CD4-positive, CD25-positive, alpha-beta regulatory T cell (primary cell): ENCODE measurements around the gene ZSWIM6. TPM values are rescaled to one million over a fixed set of nuclear protein-coding genes. Genes with fewer than 3 reads are reported as not detected.

Experiments used
- ATAC-seq, 2 donors: fragments of 150-1000 bp; cut with Tn5 transposase; one replicate each; pipeline ENCODE4 v1.10.0; 2021; ENCODE audit warnings: low read depth in 2 of 2, moderate number of reproducible peaks in 2 of 2, moderate library complexity in 1 of 2
- DNase-seq, 3 donors: peaks; one replicate each; pipeline versions ENCODE4 v3.0.0 to v3.0.0-alpha.2; 2012 to 2022; ENCODE audit warnings: mixed read lengths in 1 of 3
- H3K27ac ChIP-seq: one replicate; pipeline ENCODE4 v1.7.0; 2013; ENCODE audit warnings: mild to moderate bottlenecking, low read length; ENCODE audit not compliant: insufficient read depth, poor library complexity, severe bottlenecking
- H3K27me3 ChIP-seq: one replicate; pipeline ENCODE4 v1.7.0; 2013; ENCODE audit warnings: low read length; ENCODE audit not compliant: control insufficient read depth, insufficient read depth
- H3K36me3 ChIP-seq: one replicate; pipeline ENCODE4 v1.7.0; 2013; ENCODE audit warnings: mild to moderate bottlenecking, low read length, moderate library complexity; ENCODE audit not compliant: control insufficient read depth, insufficient read depth
- H3K4me1 ChIP-seq: 2 replicates; pipeline ENCODE4 v1.7.0; 2013; ENCODE audit warnings: mild to moderate bottlenecking, low read length; ENCODE audit not compliant: insufficient read depth, control insufficient read depth, poor library complexity, severe bottlenecking
- H3K4me3 ChIP-seq: one replicate; pipeline ENCODE4 v1.7.0; 2013; ENCODE audit warnings: low read depth, mild to moderate bottlenecking, low read length, moderate library complexity
- H3K9me3 ChIP-seq, 2 experiments: 1 replicate in 1 of 2; 2 replicates in 1 of 2; pipeline ENCODE4 v1.7.0; 2013; ENCODE audit warnings: low read length in 2 of 2, mild to moderate bottlenecking in 1 of 2, moderate library complexity in 1 of 2; ENCODE audit not compliant: control insufficient read depth in 2 of 2
- H3K27ac Mint-ChIP-seq, 3 donors: one replicate each; pipeline ENCODE4 v1.8.0; 2020 to 2022; ENCODE audit warnings: mild to moderate bottlenecking in 3 of 3, mixed read lengths in 3 of 3, moderate library complexity in 2 of 3
- H3K27me3 Mint-ChIP-seq: one replicate; pipeline ENCODE4 v1.8.0; 2022; ENCODE audit warnings: mild to moderate bottlenecking, mixed read lengths
- H3K36me3 Mint-ChIP-seq: one replicate; pipeline ENCODE4 v1.8.0; 2020; ENCODE audit warnings: mixed read lengths
- H3K4me1 Mint-ChIP-seq, 4 donors: one replicate each; pipeline ENCODE4 v1.8.0; 2020 to 2022; ENCODE audit warnings: mixed read lengths in 4 of 4, mild to moderate bottlenecking in 1 of 4
- H3K4me3 Mint-ChIP-seq, 4 donors: one replicate each; pipeline ENCODE4 v1.8.0; 2020 to 2022; ENCODE audit warnings: mild to moderate bottlenecking in 4 of 4, mixed read lengths in 4 of 4, moderate library complexity in 3 of 4
- H3K9me3 Mint-ChIP-seq, 7 donors: one replicate each; pipeline ENCODE4 v1.8.0; 2020 to 2022; ENCODE audit warnings: mixed read lengths in 7 of 7, mild to moderate bottlenecking in 3 of 7, moderate library complexity in 2 of 7
- polyA plus RNA-seq, 4 donors: library from polyadenylated mRNA; unstranded; fragments of 300-500 nt; fragmentation: Illumina TruSeq; gene quantifications; one replicate each; pipeline ENCODE4 v1.2.3, GENCODE V29; 2021
- total RNA-seq: library from RNA; stranded (reverse); gene quantifications from one replicate; pipeline ENCODE4 v1.2.3, GENCODE V29; 2022

Gene ZSWIM6
- total and polyA plus RNA-seq, 5 donors from 2014 or later = 0.41 to 12.2 (median 0.59) TPM

GRCh38 chr5:61348447-61348846, 16.4 kb downstream of the ZSWIM6 start:
- no peak overlapping the region for H3K4me3 ChIP-seq
- H3K27me3 Mint-ChIP-seq = no peaks in the 10 kb centered on the region
- H3K4me3 Mint-ChIP-seq = no peak overlapping the region
- no peak for DNase-seq
- H3K36me3 Mint-ChIP-seq = peaks cover 3% of the 10 kb centered on the region
- H3K9me3 Mint-ChIP-seq = peaks cover 0 to 3% (median 0%) of the 10 kb centered on the region in 7 donors
- no peak overlapping the region for H3K27ac ChIP-seq
- no peak for ATAC-seq
- peak overlapping the region in 1 of 3 donors; percentile 44 for H3K27ac Mint-ChIP-seq
- H3K4me1 Mint-ChIP-seq = peaks cover 25 to 74% (median 46%) of the 10 kb centered on the region in 4 donors
- H3K4me1 ChIP-seq = no peaks in the 10 kb centered on the region
- no peaks in the 10 kb centered on the region for H3K27me3 ChIP-seq
- no peaks in the 10 kb centered on the region for H3K36me3 ChIP-seq
- no peaks in the 10 kb centered on the region for H3K9me3 ChIP-seq

- H3K9me3 Mint-ChIP-seq = peaks cover 0 to 3% (median 0%) of the 10 kb centered on the region in 7 donors
- H3K4me1 Mint-ChIP-seq = peaks cover 20 to 71% (median 46%) of the 10 kb centered on the region in 4 donors
Measured at GRCh38 chr5:61349935-61350334, 17.9 kb downstream of the ZSWIM6 start.

GRCh38 chr5:61350535-61350934, 18.5 kb downstream of the ZSWIM6 start:
- Histone ChIP-seq H3K27ac (no peak overlapping the region), H3K4me3 (no peak overlapping the region), H3K9me3 (no peaks in the 10 kb centered on the region), H3K4me1 (no peaks in the 10 kb centered on the region), H3K27me3 (no peaks in the 10 kb centered on the region), H3K36me3 (no peaks in the 10 kb centered on the region)
- peaks cover 3% of the 10 kb centered on the region for H3K36me3 Mint-ChIP-seq
- H3K4me3 Mint-ChIP-seq = no peak overlapping the region
- peaks cover 0 to 3% (median 0%) of the 10 kb centered on the region in 7 donors for H3K9me3 Mint-ChIP-seq
- no peaks in the 10 kb centered on the region for H3K27me3 Mint-ChIP-seq
- ATAC-seq (no peak), DNase-seq (no peak)
- H3K27ac Mint-ChIP-seq = no peak overlapping the region
- peaks cover 16 to 65% (median 41%) of the 10 kb centered on the region in 4 donors for H3K4me1 Mint-ChIP-seq

More at GRCh38 chr5:61349935-61350334, 17.9 kb downstream of the ZSWIM6 start:
- H3K27ac Mint-ChIP-seq = no peak overlapping the region
- Histone ChIP-seq H3K9me3 (no peaks in the 10 kb centered on the region), H3K4me3 (no peak overlapping the region), H3K27ac (no peak overlapping the region), H3K36me3 (no peaks in the 10 kb centered on the region), H3K4me1 (no peaks in the 10 kb centered on the region), H3K27me3 (no peaks in the 10 kb centered on the region)
- H3K4me3 Mint-ChIP-seq = no peak overlapping the region
- DNase-seq = no peak
- no peak for ATAC-seq
- peaks cover 3% of the 10 kb centered on the region for H3K36me3 Mint-ChIP-seq
- no peaks in the 10 kb centered on the region for H3K27me3 Mint-ChIP-seq

- Histone ChIP-seq H3K4me1 (no peaks in the 10 kb centered on the region), H3K27me3 (no peaks in the 10 kb centered on the region), H3K4me3 (no peak overlapping the region), H3K36me3 (no peaks in the 10 kb centered on the region), H3K27ac (no peak overlapping the region), H3K9me3 (no peaks in the 10 kb centered on the region)
- Mint-ChIP-seq H3K27ac (peak overlapping the region in 1 of 3 donors; percentile 10), H3K4me3 (no peak overlapping the region), H3K27me3 (no peaks in the 10 kb centered on the region), H3K36me3 (peaks cover 3% of the 10 kb centered on the region), H3K9me3 (peaks cover 0 to 3% (median under 1%) of the 10 kb centered on the region in 7 donors), H3K4me1 (peaks cover 11 to 61% (median 36%) of the 10 kb centered on the region in 4 donors)
- DNase-seq = no peak
- ATAC-seq = no peak
Measured at GRCh38 chr5:61351733-61352132, 19.7 kb downstream of the ZSWIM6 start.

GRCh38 chr5:61352180-61352579, 20.1 kb downstream of the ZSWIM6 start:
- peak overlapping the region in 1 of 3 donors; percentile 10 for H3K27ac Mint-ChIP-seq

GRCh38 chr5:61352612-61353156, 20.6 kb downstream of the ZSWIM6 start:
- Mint-ChIP-seq H3K27me3 (peaks cover 4% of the 10 kb centered on the region), H3K4me3 (no peak overlapping the region), H3K36me3 (peaks cover 3% of the 10 kb centered on the region), H3K4me1 (peaks cover 10 to 58% (median 36%) of the 10 kb centered on the region in 4 donors), H3K9me3 (peaks cover 0 to 7% (median 4%) of the 10 kb centered on the region in 7 donors), H3K27ac (no peak overlapping the region)
- Histone ChIP-seq H3K4me1 (no peaks in the 10 kb centered on the region), H3K36me3 (no peaks in the 10 kb centered on the region), H3K27me3 (no peaks in the 10 kb centered on the region), H3K27ac (no peak overlapping the region), H3K9me3 (peaks cover 9% of the 10 kb centered on the region in 2 experiments), H3K4me3 (no peak overlapping the region)
- no peak for ATAC-seq
- DNase-seq = no peak

More at GRCh38 chr5:61352180-61352579, 20.1 kb downstream of the ZSWIM6 start:
- peaks cover 4% of the 10 kb centered on the region in 2 experiments for H3K9me3 ChIP-seq
- Mint-ChIP-seq H3K4me1 (peaks cover 10 to 62% (median 36%) of the 10 kb centered on the region in 4 donors), H3K27me3 (peaks cover 4% of the 10 kb centered on the region), H3K4me3 (no peak overlapping the region), H3K36me3 (peaks cover 3% of the 10 kb centered on the region), H3K9me3 (peaks cover 0 to 7% (median 4%) of the 10 kb centered on the region in 7 donors)
- no peaks in the 10 kb centered on the region for H3K36me3 ChIP-seq
- no peak for ATAC-seq
- DNase-seq = no peak
- H3K27ac ChIP-seq = no peak overlapping the region
- no peak overlapping the region for H3K4me3 ChIP-seq
- no peaks in the 10 kb centered on the region for H3K27me3 ChIP-seq
- H3K4me1 ChIP-seq = no peaks in the 10 kb centered on the region

GRCh38 chr5:61353293-61353692, 21.2 kb downstream of the ZSWIM6 start:
- peaks cover 9 to 57% (median 36%) of the 10 kb centered on the region in 4 donors for H3K4me1 Mint-ChIP-seq
- peaks cover 0 to 10% (median 4%) of the 10 kb centered on the region in 7 donors for H3K9me3 Mint-ChIP-seq
- H3K27ac Mint-ChIP-seq = no peak overlapping the region

GRCh38 chr5:61354199-61354598, 22.1 kb downstream of the ZSWIM6 start:
- peaks cover 10 to 54% (median 31%) of the 10 kb centered on the region in 4 donors for H3K4me1 Mint-ChIP-seq
- no peak overlapping the region for H3K27ac Mint-ChIP-seq
- ATAC-seq = no peak

More at GRCh38 chr5:61353293-61353692, 21.2 kb downstream of the ZSWIM6 start:
- no peaks in the 10 kb centered on the region for H3K36me3 ChIP-seq
- no peak overlapping the region for H3K4me3 Mint-ChIP-seq
- peaks cover 6% of the 10 kb centered on the region for H3K36me3 Mint-ChIP-seq
- DNase-seq = no peak
- no peak overlapping the region for H3K27ac ChIP-seq
- ATAC-seq = no peak
- peaks cover 4% of the 10 kb centered on the region for H3K27me3 Mint-ChIP-seq
- no peak overlapping the region for H3K4me3 ChIP-seq
- no peaks in the 10 kb centered on the region for H3K4me1 ChIP-seq
- H3K27me3 ChIP-seq = no peaks in the 10 kb centered on the region
- H3K9me3 ChIP-seq = peaks cover 12 to 15% of the 10 kb centered on the region in 2 experiments

More at GRCh38 chr5:61354199-61354598, 22.1 kb downstream of the ZSWIM6 start:
- Mint-ChIP-seq H3K9me3 (peaks cover 0 to 9% (median 4%) of the 10 kb centered on the region in 7 donors), H3K36me3 (peaks cover 10% of the 10 kb centered on the region), H3K27me3 (peaks cover 4% of the 10 kb centered on the region), H3K4me3 (no peak overlapping the region)
- DNase-seq = no peak
- Histone ChIP-seq H3K27ac (no peak overlapping the region), H3K4me1 (no peaks in the 10 kb centered on the region), H3K36me3 (no peaks in the 10 kb centered on the region), H3K4me3 (no peak overlapping the region), H3K27me3 (no peaks in the 10 kb centered on the region), H3K9me3 (peaks cover 12 to 15% of the 10 kb centered on the region in 2 experiments)
